Lower leg skin (tissue), 3 donors: Measurements from ENCODE around the gene ZAR1.

Experiments
- CTCF ChIP-seq, 3 donors: fragments of 450-650 bp; IDR thresholded peaks; one replicate each; pipeline ENCODE4 v1.5.1; 2016; ENCODE audit warnings: antibody characterized with exemption in 3 of 3, mild to moderate bottlenecking in 3 of 3, moderate library complexity in 2 of 3
- POLR2A ChIP-seq, 2 donors: fragments of 450-650 bp; IDR thresholded peaks; one replicate each; pipeline ENCODE4 v1.6.1; 2016 to 2017; ENCODE audit warnings: antibody characterized with exemption in 2 of 2, mild to moderate bottlenecking in 1 of 2, moderate library complexity in 1 of 2

- no peak for TF ChIP-seq POLR2A (IDR thresholded peaks at IDR 0.05)
- TF ChIP-seq CTCF (IDR thresholded peaks at IDR 0.05): no peak
Measured at GRCh38 chr4:48449151-48449550, 40.9 kb upstream of the ZAR1 start.
